WI38 (cell line): Measurements from ENCODE around the gene BACE1-AS.

Experiments used
- H3K4me3 ChIP-seq: 2 replicates; pipeline ENCODE4 v1.5.1; 2011; ENCODE audit warnings: low read depth, mild to moderate bottlenecking, control low read depth, low read length
- TF ChIP-seq, protein P1 (sequence below): IDR thresholded peaks from 2 replicates; pipeline ENCODE4 v1.5.1; 2012; ENCODE audit warnings: low read depth, mild to moderate bottlenecking, control low read depth, low read length

Gene BACE1-AS

DNA sequence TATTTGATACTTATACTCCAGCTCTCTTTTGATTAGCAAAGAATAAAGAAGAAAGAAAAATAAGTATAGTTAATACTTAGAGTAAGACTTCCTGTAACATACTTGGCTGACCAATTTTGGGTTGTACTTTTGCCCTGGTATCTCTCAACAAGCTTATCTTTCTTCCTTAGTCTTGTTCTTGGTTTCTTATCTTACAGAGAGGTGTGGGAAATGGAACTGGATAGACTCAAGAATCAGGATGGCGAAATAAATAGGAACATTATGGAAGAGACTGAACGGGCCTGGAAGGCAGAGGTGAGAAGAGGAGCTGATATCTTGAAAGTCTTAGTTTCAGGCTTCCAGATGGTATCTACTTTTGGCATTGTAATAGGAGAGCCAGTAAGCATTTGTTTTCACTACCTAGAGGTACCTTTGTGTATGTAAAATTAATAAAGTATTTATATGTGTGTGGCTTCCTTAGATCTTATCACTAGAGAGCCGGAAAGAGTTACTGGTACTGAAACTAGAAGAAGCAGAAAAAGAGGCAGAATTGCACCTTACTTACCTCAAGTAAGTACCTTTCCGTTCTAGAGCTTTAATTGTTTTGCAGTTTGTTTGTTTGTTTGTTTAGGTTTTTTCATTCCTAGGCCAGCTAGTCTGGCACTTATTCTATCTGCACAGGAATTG lies 11.3 kb upstream of the BACE1-AS start:
- TF ChIP-seq, protein P1, sequence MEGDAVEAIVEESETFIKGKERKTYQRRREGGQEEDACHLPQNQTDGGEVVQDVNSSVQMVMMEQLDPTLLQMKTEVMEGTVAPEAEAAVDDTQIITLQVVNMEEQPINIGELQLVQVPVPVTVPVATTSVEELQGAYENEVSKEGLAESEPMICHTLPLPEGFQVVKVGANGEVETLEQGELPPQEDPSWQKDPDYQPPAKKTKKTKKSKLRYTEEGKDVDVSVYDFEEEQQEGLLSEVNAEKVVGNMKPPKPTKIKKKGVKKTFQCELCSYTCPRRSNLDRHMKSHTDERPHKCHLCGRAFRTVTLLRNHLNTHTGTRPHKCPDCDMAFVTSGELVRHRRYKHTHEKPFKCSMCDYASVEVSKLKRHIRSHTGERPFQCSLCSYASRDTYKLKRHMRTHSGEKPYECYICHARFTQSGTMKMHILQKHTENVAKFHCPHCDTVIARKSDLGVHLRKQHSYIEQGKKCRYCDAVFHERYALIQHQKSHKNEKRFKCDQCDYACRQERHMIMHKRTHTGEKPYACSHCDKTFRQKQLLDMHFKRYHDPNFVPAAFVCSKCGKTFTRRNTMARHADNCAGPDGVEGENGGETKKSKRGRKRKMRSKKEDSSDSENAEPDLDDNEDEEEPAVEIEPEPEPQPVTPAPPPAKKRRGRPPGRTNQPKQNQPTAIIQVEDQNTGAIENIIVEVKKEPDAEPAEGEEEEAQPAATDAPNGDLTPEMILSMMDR: no peak
- no peak overlapping the region for H3K4me3 ChIP-seq

DNA sequence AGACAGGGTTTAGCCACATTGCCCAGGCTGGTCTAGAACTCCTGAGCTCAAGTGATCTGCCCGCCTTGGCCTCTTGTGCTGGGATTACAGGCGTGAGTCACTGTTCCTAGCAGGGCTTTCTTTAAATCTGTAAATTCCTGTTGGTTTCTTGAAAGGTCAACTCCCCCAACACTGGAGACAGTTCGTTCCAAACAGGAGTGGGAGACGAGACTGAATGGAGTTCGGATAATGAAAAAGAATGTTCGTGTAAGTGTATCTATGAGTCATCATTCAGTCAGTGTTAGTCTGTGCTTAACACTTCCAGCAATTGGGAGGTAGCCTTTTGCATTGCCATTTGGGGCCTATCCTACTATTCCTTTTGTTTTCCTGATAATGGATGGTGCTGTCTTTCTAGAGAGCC lies 10.0 kb upstream of the BACE1-AS start:
- TF ChIP-seq, protein P1: no peak
- no peak overlapping the region for H3K4me3 ChIP-seq

DNA sequence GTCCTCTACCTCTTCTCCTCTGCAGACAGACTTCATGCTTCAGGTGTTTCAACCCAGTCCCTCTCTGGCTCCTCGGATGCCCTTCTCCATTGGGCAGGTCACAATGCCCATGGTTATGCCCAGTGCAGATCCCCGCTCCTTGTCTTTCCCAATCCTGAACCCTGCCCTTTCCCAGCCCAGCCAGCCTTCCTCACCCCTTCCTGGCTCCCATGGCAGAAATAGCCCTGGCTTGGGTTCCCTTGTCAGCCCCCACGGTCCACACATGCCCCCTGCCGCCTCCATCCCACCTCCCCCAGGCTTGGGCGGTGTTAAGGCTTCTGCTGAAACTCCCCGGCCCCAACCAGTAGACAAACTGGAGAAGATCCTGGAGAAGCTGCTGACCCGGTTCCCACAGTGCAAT lies 9.3 kb upstream of the BACE1-AS start:
- no peak overlapping the region for H3K4me3 ChIP-seq
- TF ChIP-seq, protein P1: no peak

DNA sequence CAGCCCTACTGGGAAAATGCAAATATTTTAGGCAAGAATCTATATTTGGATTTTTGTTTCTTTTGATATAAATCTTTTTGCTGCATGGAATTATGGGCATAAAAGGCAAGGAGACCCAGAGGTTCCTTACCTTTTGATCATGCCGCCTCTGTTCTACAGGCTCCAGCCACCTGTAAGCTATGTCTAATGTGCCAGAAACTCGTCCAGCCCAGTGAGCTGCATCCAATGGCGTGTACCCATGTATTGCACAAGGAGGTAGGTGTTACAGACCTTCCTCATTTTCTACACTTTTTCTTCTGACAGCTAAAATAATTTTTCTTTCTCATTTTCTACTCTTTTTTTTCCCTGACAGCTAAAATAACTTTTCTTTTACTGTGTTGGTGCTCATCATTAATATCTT lies 8.2 kb upstream of the BACE1-AS start:
- TF ChIP-seq, protein P1: no peak
- H3K4me3 ChIP-seq: no peak overlapping the region

DNA sequence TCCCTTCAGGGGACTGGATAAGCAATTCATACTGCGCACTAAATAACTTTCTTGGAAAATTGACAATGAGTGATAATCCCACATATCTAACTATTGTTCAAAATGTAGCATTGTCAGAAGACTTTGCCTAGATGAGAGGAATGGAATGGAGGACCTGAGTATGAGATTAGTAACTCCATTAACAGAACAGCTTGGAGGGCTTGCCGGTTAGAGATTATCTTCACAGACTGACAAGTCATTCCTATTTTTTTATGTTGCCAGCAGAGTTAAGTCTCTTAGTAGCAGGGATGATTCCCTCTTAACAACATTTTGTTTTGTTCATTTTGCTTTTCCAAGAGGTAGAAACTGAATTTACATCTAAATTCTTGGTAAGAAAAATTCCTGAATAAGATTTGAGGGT lies 7.1 kb upstream of the BACE1-AS start:
- TF ChIP-seq, protein P1: no peak

DNA sequence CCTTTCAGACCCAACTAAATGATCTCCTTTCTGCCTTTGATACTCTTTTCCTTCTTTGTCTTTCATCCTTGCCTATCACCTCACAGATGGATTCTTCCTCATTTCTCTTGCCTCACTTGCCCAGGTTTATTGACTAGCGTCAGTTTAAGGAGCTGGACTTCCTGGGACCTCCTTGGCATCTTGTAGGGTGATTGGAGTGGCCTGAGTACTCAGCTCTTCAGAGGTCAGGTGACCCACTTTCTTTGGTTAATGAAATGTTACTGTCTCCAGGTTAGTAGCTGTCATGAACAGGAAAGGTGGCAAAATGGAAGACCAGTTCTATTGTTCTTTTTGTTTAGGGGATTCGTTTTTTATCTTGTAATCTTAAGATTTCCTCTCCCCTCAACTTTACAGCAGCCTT lies 4.6 kb upstream of the BACE1-AS start:
- H3K4me3 ChIP-seq: no peak overlapping the region
- TF ChIP-seq, protein P1: no peak

More for the DNA sequence above, 7.1 kb upstream of the BACE1-AS start:
- H3K4me3 ChIP-seq: no peak overlapping the region

DNA sequence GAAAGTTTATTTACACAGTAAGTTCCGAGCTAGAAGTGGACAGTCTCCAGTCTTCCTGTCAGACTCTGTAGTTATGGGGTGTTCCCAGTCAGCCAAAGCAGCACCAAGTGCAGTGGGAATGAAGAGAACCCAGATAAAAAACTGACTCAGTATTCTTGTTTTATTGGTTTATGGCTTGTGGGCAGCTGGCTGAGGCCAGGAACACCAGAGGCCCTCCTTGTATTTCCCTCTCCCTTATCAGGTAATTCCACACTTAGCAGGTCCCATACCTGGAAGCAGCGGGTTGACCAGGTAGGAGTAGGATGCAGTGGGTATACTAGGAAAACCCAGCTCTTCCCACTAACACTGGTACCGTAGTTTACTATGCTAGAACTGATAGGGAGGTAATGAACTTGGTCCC lies 3.5 kb upstream of the BACE1-AS start:
- no peak overlapping the region for H3K4me3 ChIP-seq
- TF ChIP-seq, protein P1: no peak
